Astrocyte (in vitro differentiated cells and primary cell): Measurements from ENCODE around the gene C1orf232. TPM values are rescaled to one million over a fixed set of nuclear protein-coding genes. Genes with fewer than 3 reads are reported as not detected.

Source experiments
- DNase-seq: peaks from one replicate; pipeline ENCODE4 v3.0.0-alpha.2; 2010; ENCODE audit warnings: low read depth
- FAIRE-seq: peaks from 2 replicates; lab custom pipeline; 2011; peaks lifted over from hg19 to GRCh38; lab: Jason Lieb, UNC
- H2AFZ ChIP-seq: 2 replicates; pipeline ENCODE4 v1.6.0; 2012; ENCODE audit warnings: low read depth, low read length, inconsistent platforms
- H3K27ac ChIP-seq: 2 replicates; pipeline ENCODE4 v1.5.1; 2011; ENCODE audit warnings: low read depth, low read length, inconsistent platforms
- H3K27me3 ChIP-seq: 2 replicates; pipeline ENCODE4 v1.6.0; 2011; ENCODE audit warnings: low read length, inconsistent platforms; ENCODE audit not compliant: insufficient read depth
- H3K36me3 ChIP-seq: 2 replicates; pipeline ENCODE4 v1.5.1; 2011; ENCODE audit warnings: low read length, inconsistent platforms; ENCODE audit not compliant: insufficient read depth
- H3K4me1 ChIP-seq: 2 replicates; pipeline ENCODE4 v1.5.1; 2011; ENCODE audit warnings: low read length, inconsistent platforms; ENCODE audit not compliant: insufficient read depth
- H3K4me2 ChIP-seq: 2 replicates; pipeline ENCODE4 v1.6.0; 2012; ENCODE audit warnings: low read length, inconsistent platforms
- H3K4me3 ChIP-seq: 2 replicates; pipeline ENCODE4 v1.5.1; 2011; ENCODE audit warnings: low read depth, mild to moderate bottlenecking, low read length, inconsistent platforms; ENCODE audit not compliant: insufficient read depth
- H3K79me2 ChIP-seq: 2 replicates; pipeline ENCODE4 v1.6.0; 2012; ENCODE audit warnings: mild to moderate bottlenecking, low read length, inconsistent platforms; ENCODE audit not compliant: insufficient read depth
- H3K9ac ChIP-seq: 2 replicates; pipeline ENCODE4 v1.6.0; 2012; ENCODE audit warnings: mild to moderate bottlenecking, low read length, inconsistent platforms
- H3K9me3 ChIP-seq: 2 replicates; pipeline ENCODE4 v1.5.1; 2012; ENCODE audit warnings: low read depth, mild to moderate bottlenecking, low read length, inconsistent platforms; ENCODE audit not compliant: insufficient read depth
- H4K20me1 ChIP-seq: 2 replicates; pipeline ENCODE4 v1.6.0; 2012; ENCODE audit warnings: low read length, inconsistent platforms; ENCODE audit not compliant: insufficient read depth
- H3K27ac Mint-ChIP-seq: one replicate; pipeline ENCODE4 v1.8.0; 2021; ENCODE audit warnings: mild to moderate bottlenecking, mixed read lengths; ENCODE audit not compliant: unreplicated experiment
- H3K27me3 Mint-ChIP-seq: one replicate; pipeline ENCODE4 v1.8.0; 2021; ENCODE audit warnings: low read depth, mixed read lengths; ENCODE audit not compliant: unreplicated experiment
- H3K36me3 Mint-ChIP-seq: one replicate; pipeline ENCODE4 v1.8.0; 2021; ENCODE audit warnings: low read depth, mixed read lengths; ENCODE audit not compliant: unreplicated experiment
- H3K4me1 Mint-ChIP-seq: one replicate; pipeline ENCODE4 v1.8.0; 2021; ENCODE audit warnings: low read depth, mixed read lengths; ENCODE audit not compliant: unreplicated experiment
- H3K4me3 Mint-ChIP-seq: one replicate; pipeline ENCODE4 v1.8.0; 2021; ENCODE audit warnings: mild to moderate bottlenecking, moderate library complexity, mixed read lengths; ENCODE audit not compliant: unreplicated experiment
- H3K9me3 Mint-ChIP-seq: one replicate; pipeline ENCODE4 v1.8.0; 2021; ENCODE audit warnings: mild to moderate bottlenecking, mixed read lengths; ENCODE audit not compliant: unreplicated experiment
- EZH2 ChIP-seq: IDR thresholded peaks from 2 replicates; pipeline ENCODE4 v1.6.1; 2012; ENCODE audit warnings: mild to moderate bottlenecking, low read length, inconsistent platforms; ENCODE audit not compliant: insufficient read depth
- total RNA-seq: library from RNA; stranded (reverse); gene quantifications from 2 replicates; pipeline ENCODE4 v1.2.1, GENCODE V29; 2021
- TF ChIP-seq, protein P1 (sequence below): IDR thresholded peaks from 2 replicates; pipeline ENCODE4 v1.5.1; 2011; ENCODE audit warnings: low read depth, mild to moderate bottlenecking, inconsistent platforms, low read length, moderate library complexity; ENCODE audit not compliant: insufficient read depth

The C1orf232 gene
- total RNA-seq, 1 donor from 2014 or later: not detected

GRCh38 chr1:26187882-26188281 lies 19.1 kb upstream of the C1orf232 start:
- H3K4me3 Mint-ChIP-seq: no peak overlapping the region
- Histone ChIP-seq H3K27ac (no peak overlapping the region), H3K27me3 (no peaks in the 10 kb centered on the region), H3K4me2 (no peak overlapping the region), H3K9ac (no peak overlapping the region), H4K20me1 (no peaks in the 10 kb centered on the region), H3K79me2 (no peaks in the 10 kb centered on the region), H3K4me1 (no peaks in the 10 kb centered on the region), H3K4me3 (no peak overlapping the region), H3K36me3 (no peaks in the 10 kb centered on the region), H3K9me3 (no peaks in the 10 kb centered on the region), H2AFZ (no peak overlapping the region)
- no peak for DNase-seq
- no peak for FAIRE-seq
- no peaks in the 10 kb centered on the region for H3K4me1 Mint-ChIP-seq
- H3K9me3 Mint-ChIP-seq: peaks cover 5% of the 10 kb centered on the region
- H3K27me3 Mint-ChIP-seq: peaks cover 11% of the 10 kb centered on the region
- H3K36me3 Mint-ChIP-seq: peaks cover 5% of the 10 kb centered on the region
- no peak overlapping the region for H3K27ac Mint-ChIP-seq
- TF ChIP-seq, protein P1, sequence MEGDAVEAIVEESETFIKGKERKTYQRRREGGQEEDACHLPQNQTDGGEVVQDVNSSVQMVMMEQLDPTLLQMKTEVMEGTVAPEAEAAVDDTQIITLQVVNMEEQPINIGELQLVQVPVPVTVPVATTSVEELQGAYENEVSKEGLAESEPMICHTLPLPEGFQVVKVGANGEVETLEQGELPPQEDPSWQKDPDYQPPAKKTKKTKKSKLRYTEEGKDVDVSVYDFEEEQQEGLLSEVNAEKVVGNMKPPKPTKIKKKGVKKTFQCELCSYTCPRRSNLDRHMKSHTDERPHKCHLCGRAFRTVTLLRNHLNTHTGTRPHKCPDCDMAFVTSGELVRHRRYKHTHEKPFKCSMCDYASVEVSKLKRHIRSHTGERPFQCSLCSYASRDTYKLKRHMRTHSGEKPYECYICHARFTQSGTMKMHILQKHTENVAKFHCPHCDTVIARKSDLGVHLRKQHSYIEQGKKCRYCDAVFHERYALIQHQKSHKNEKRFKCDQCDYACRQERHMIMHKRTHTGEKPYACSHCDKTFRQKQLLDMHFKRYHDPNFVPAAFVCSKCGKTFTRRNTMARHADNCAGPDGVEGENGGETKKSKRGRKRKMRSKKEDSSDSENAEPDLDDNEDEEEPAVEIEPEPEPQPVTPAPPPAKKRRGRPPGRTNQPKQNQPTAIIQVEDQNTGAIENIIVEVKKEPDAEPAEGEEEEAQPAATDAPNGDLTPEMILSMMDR: no peak
- TF ChIP-seq EZH2: no peak

DNA sequence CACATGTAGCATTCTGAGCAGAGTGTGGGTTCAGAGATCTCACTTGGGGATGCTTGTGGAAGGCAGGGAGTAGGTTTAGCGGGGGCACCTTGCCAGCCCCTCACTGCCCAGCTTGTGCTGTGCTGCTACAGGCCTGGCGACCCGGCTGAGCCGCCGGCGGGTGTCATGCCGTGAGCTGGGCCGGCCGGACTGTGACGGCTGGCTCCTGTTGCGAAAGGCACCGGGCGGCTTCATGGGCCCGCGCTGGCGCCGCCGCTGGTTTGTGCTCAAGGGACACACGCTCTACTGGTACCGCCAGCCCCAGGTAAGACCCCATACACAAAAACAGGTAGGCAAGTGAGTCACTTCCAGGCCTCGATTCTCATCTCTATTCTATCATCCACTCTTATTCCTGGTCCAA lies 16.1 kb upstream of the C1orf232 start:
- H3K9ac ChIP-seq: no peak overlapping the region
- no peak for FAIRE-seq

DNA sequence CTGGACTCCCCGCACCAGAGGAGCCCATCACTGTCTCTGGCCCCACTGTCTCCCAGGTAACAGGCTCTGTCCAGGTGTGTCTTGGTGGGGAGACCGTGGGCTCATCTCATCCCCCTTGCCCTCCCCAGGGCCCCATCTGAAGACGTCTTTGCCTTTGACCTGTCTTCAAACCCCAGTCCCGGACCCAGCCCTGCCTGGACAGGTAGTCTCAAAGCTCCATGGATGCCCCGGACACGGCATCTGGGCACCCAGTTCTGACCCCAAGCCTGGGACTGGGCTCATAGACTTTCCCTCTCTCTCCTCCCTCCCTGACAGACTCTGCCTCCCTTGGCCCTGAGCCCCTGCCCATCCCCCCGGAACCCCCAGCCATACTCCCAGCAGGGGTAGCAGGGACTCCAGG lies 15.3 kb upstream of the C1orf232 start:
- Histone ChIP-seq H3K27me3 (no peaks in the 10 kb centered on the region), H3K4me2 (no peak overlapping the region), H4K20me1 (no peaks in the 10 kb centered on the region), H3K4me1 (no peaks in the 10 kb centered on the region), H2AFZ (no peak overlapping the region), H3K79me2 (no peaks in the 10 kb centered on the region), H3K27ac (no peak overlapping the region), H3K4me3 (no peak overlapping the region), H3K9ac (no peak overlapping the region), H3K36me3 (no peaks in the 10 kb centered on the region), H3K9me3 (no peaks in the 10 kb centered on the region)
- no peak for FAIRE-seq
- peaks cover 4% of the 10 kb centered on the region for H3K4me1 Mint-ChIP-seq
- H3K27me3 Mint-ChIP-seq: peaks cover 4% of the 10 kb centered on the region
- no peak for DNase-seq
- TF ChIP-seq, protein P1: no peak
- no peak for TF ChIP-seq EZH2
- peaks cover 6% of the 10 kb centered on the region for H3K36me3 Mint-ChIP-seq
- H3K27ac Mint-ChIP-seq: no peak overlapping the region
- no peak overlapping the region for H3K4me3 Mint-ChIP-seq
- no peaks in the 10 kb centered on the region for H3K9me3 Mint-ChIP-seq

More for the DNA sequence above, 16.1 kb upstream of the C1orf232 start:
- H3K4me2 ChIP-seq: no peak overlapping the region
- no peaks in the 10 kb centered on the region for H3K27me3 ChIP-seq
- H3K9me3 Mint-ChIP-seq: no peaks in the 10 kb centered on the region
- no peaks in the 10 kb centered on the region for H3K9me3 ChIP-seq
- H3K27ac Mint-ChIP-seq: no peak overlapping the region
- no peak overlapping the region for H3K4me3 ChIP-seq
- H3K27me3 Mint-ChIP-seq: peaks cover 6% of the 10 kb centered on the region
- TF ChIP-seq, protein P1: no peak
- no peak for TF ChIP-seq EZH2
- H3K4me1 Mint-ChIP-seq: peaks cover 4% of the 10 kb centered on the region
- no peak overlapping the region for H3K4me3 Mint-ChIP-seq
- H3K79me2 ChIP-seq: no peaks in the 10 kb centered on the region
- H2AFZ ChIP-seq: no peak overlapping the region
- H4K20me1 ChIP-seq: no peaks in the 10 kb centered on the region
- peaks cover 8% of the 10 kb centered on the region for H3K36me3 Mint-ChIP-seq
- DNase-seq: no peak
- H3K27ac ChIP-seq: no peak overlapping the region
- no peaks in the 10 kb centered on the region for H3K36me3 ChIP-seq
- no peaks in the 10 kb centered on the region for H3K4me1 ChIP-seq
